H1 (cell line): ENCODE results near the gene MXRA8. TPM values are rescaled to one million over a fixed set of nuclear protein-coding genes. Genes with fewer than 3 reads are reported as not detected.
"Not testable (repeated sequence)": the region's sequence is repeated elsewhere in the genome, so short reads cannot be mapped to it uniquely, and the experiment has no call there.

Source experiments
- CTCF ChIA-PET: fragments of 300-600 bp; sonication (Branson Sonifier 250); formaldehyde crosslinking; loops from one replicate; lab custom pipeline; 2021; ENCODE audit not compliant: partially characterized antibody; lab: Charles Lee
- POLR2A ChIA-PET: fragments of 300-600 bp; sonication (Branson Sonifier 250); formaldehyde crosslinking; loops from one replicate; lab custom pipeline; 2021; ENCODE audit warnings: inconsistent platforms; ENCODE audit not compliant: partially characterized antibody; lab: Charles Lee
- DNase-seq, 2 experiments: peaks; one replicate each; pipeline versions ENCODE4 v3.0.0 to v3.0.0-alpha.2; 2010 to 2022; ENCODE audit warnings: low spot score in 2 of 2, low read depth in 1 of 2, mixed read lengths in 1 of 2
- FAIRE-seq: peaks from 2 replicates; lab custom pipeline; 2011; peaks lifted over from hg19 to GRCh38; lab: Jason Lieb, UNC
- H2AFZ ChIP-seq: 2 replicates; pipeline ENCODE4 v1.8.1; 2012; ENCODE audit warnings: low read length, inconsistent platforms
- H2AK5ac ChIP-seq: 2 replicates; pipeline ENCODE4 v1.6.1; 2013; ENCODE audit warnings: low read depth, low read length
- H2BK120ac ChIP-seq: replicated peaks from 2 replicates; pipeline ENCODE3; 2013; ENCODE audit warnings: low read depth, low read length, inconsistent platforms
- H2BK12ac ChIP-seq: 2 replicates; pipeline ENCODE4 v1.6.1; 2013; ENCODE audit warnings: low read depth, low read length
- H2BK15ac ChIP-seq: 2 replicates; pipeline ENCODE4 v1.6.1; 2013; ENCODE audit warnings: low read length
- H2BK20ac ChIP-seq: 2 replicates; pipeline ENCODE4 v1.6.1; 2013; ENCODE audit warnings: low read length
- H2BK5ac ChIP-seq: 2 replicates; pipeline ENCODE4 v1.6.1; 2013; ENCODE audit warnings: low read depth, low read length
- H3K14ac ChIP-seq: 2 replicates; pipeline ENCODE4 v1.6.1; 2013; ENCODE audit warnings: inconsistent platforms; ENCODE audit not compliant: insufficient read length
- H3K18ac ChIP-seq: 2 replicates; pipeline ENCODE4 v1.6.1; 2013; ENCODE audit warnings: low read length; ENCODE audit errors: extremely low read depth
- H3K23ac ChIP-seq: 2 replicates; pipeline ENCODE4 v1.6.1; 2013; ENCODE audit warnings: inconsistent platforms; ENCODE audit not compliant: insufficient read length
- H3K23me2 ChIP-seq: 2 replicates; pipeline ENCODE4 v1.6.1; 2013; ENCODE audit warnings: low read depth, low read length
- H3K27ac ChIP-seq: 2 replicates; pipeline ENCODE4 v1.6.1; 2011; ENCODE audit warnings: low read depth, low read length, inconsistent platforms
- H3K27me3 ChIP-seq, 4 experiments: replicated peaks in 1 of 4; 1 replicate in 1 of 4; 2 replicates in 3 of 4; pipeline versions ENCODE4 v1.6.1 to v1.8.1; 2011 to 2013; ENCODE audit warnings: low read length in 3 of 4, mild to moderate bottlenecking in 3 of 4, inconsistent platforms in 2 of 4, mixed read lengths in 2 of 4, moderate library complexity in 1 of 4; ENCODE audit not compliant: control insufficient read depth in 3 of 4, insufficient read depth in 3 of 4; ENCODE audit errors: extremely low read depth in 1 of 4
- H3K36me3 ChIP-seq, 4 experiments: 2 replicates each; pipeline versions ENCODE4 v1.6.1 to v1.8.1; 2011 to 2013; ENCODE audit warnings: mild to moderate bottlenecking in 4 of 4, low read length in 3 of 4, moderate library complexity in 2 of 4, control low read depth in 1 of 4, inconsistent platforms in 1 of 4; ENCODE audit not compliant: insufficient read depth in 4 of 4, control insufficient read depth in 2 of 4
- H3K4ac ChIP-seq: replicated peaks from 2 replicates; pipeline ENCODE3; 2013; ENCODE audit warnings: low read length, low read depth, mixed read lengths, inconsistent platforms; ENCODE audit not compliant: insufficient read length
- H3K4me1 ChIP-seq, 4 experiments: replicated peaks in 1 of 4; 1 replicate in 1 of 4; 2 replicates in 3 of 4; pipeline versions ENCODE4 v1.6.1 to v1.8.1; 2011 to 2013; ENCODE audit warnings: low read length in 3 of 4, inconsistent platforms in 2 of 4, mixed read lengths in 1 of 4; ENCODE audit not compliant: insufficient read depth in 4 of 4, control insufficient read depth in 3 of 4
- H3K4me2 ChIP-seq, 2 experiments: 2 replicates each; pipeline versions ENCODE4 v1.6.1 to v1.8.1; 2011 to 2013; ENCODE audit warnings: low read depth in 2 of 2, low read length in 2 of 2, control low read depth in 1 of 2, inconsistent platforms in 1 of 2, mild to moderate bottlenecking in 1 of 2; ENCODE audit not compliant: insufficient read depth in 1 of 2
- H3K4me3 ChIP-seq, 4 experiments: fragments of 200-600, 300-600 bp in 1 of 4; sonication (generic), shearing (Covaris generic), sonication (Bioruptor Twin) in 1 of 4; 2 replicates each; pipeline versions ENCODE4 v1.5.1 to v1.8.1; 2011 to 2016; ENCODE audit warnings: low read length in 4 of 4, low read depth in 3 of 4, control low read depth in 2 of 4, inconsistent platforms in 2 of 4, mild to moderate bottlenecking in 2 of 4, mixed read lengths in 1 of 4, moderate library complexity in 1 of 4; ENCODE audit not compliant: insufficient read depth in 2 of 4; ENCODE audit errors: extremely low read depth in 1 of 4
- H3K56ac ChIP-seq: replicated peaks from 2 replicates; pipeline ENCODE3; 2013; ENCODE audit warnings: low read depth, mild to moderate bottlenecking, mixed read lengths, low read length, inconsistent platforms; ENCODE audit not compliant: insufficient read length
- H3K79me1 ChIP-seq: 2 replicates; pipeline ENCODE4 v1.6.1; 2013; ENCODE audit warnings: low read depth, low read length, control low read depth
- H3K79me2 ChIP-seq, 2 experiments: 2 replicates each; pipeline versions ENCODE4 v1.6.1 to v1.8.1; 2012 to 2013; ENCODE audit warnings: low read length in 2 of 2, mild to moderate bottlenecking in 2 of 2, inconsistent platforms in 1 of 2; ENCODE audit not compliant: insufficient read depth in 2 of 2, control insufficient read depth in 1 of 2
- H3K9ac ChIP-seq, 4 experiments: replicated peaks in 1 of 4; 1 replicate in 1 of 4; 2 replicates in 3 of 4; pipeline versions ENCODE4 v1.6.1 to v1.8.1; 2011 to 2013; ENCODE audit warnings: low read depth in 3 of 4, low read length in 3 of 4, control low read depth in 2 of 4, mild to moderate bottlenecking in 2 of 4, moderate library complexity in 2 of 4, inconsistent platforms in 1 of 4; ENCODE audit errors: extremely low read depth in 1 of 4
- H3K9me3 ChIP-seq, 2 experiments: 2 replicates each; pipeline versions ENCODE4 v1.6.1 to v1.8.1; 2012 to 2013; ENCODE audit warnings: mild to moderate bottlenecking in 2 of 2, moderate library complexity in 2 of 2, control low read depth in 1 of 2, inconsistent platforms in 1 of 2, low read depth in 1 of 2, low read length in 1 of 2, mixed read lengths in 1 of 2; ENCODE audit not compliant: insufficient read depth in 2 of 2
- H4K20me1 ChIP-seq, 2 experiments: replicated peaks in 1 of 2; 2 replicates each; pipeline versions ENCODE3 to v1.8.1; 2011 to 2013; ENCODE audit warnings: inconsistent platforms in 2 of 2, low read length in 2 of 2, mild to moderate bottlenecking in 1 of 2; ENCODE audit not compliant: insufficient read depth in 2 of 2, control insufficient read depth in 1 of 2
- H4K5ac ChIP-seq: 2 replicates; pipeline ENCODE4 v1.6.1; 2013; ENCODE audit warnings: low read length, low read depth, mixed read lengths, inconsistent platforms; ENCODE audit not compliant: insufficient read length
- H4K8ac ChIP-seq: 2 replicates; pipeline ENCODE4 v1.8.0; 2013; ENCODE audit warnings: mild to moderate bottlenecking, moderate library complexity, low read length, inconsistent platforms; ENCODE audit not compliant: insufficient read depth; ENCODE audit errors: extremely low read depth
- H4K91ac ChIP-seq: replicated peaks from 2 replicates; pipeline ENCODE3; 2013; ENCODE audit warnings: low read length, mixed read lengths, inconsistent platforms; ENCODE audit not compliant: insufficient read length
- BACH1 ChIP-seq: IDR thresholded peaks from 2 replicates; pipeline ENCODE4 v1.6.1; 2012; ENCODE audit warnings: low read length, improper control_type of control experiment
- CTBP2 ChIP-seq: IDR thresholded peaks from 2 replicates; pipeline ENCODE4 v1.7.0; 2011; ENCODE audit warnings: borderline replicate concordance, mild to moderate bottlenecking, moderate library complexity, mixed read lengths, low read length; ENCODE audit not compliant: insufficient read depth, insufficient read length
- RNF2 ChIP-seq: fragments of 200-900, 300-1000 bp; sonication (generic); IDR thresholded peaks from 2 replicates; pipeline ENCODE4 v1.7.1; 2016; ENCODE audit warnings: borderline replicate concordance, low read depth, mild to moderate bottlenecking, antibody characterized with exemption, low read length; ENCODE audit not compliant: poor library complexity, severe bottlenecking; ENCODE audit errors: missing control alignments
- RXRA ChIP-seq: IDR thresholded peaks from 2 replicates; pipeline ENCODE4 v1.6.1; 2011; ENCODE audit warnings: low read depth, mild to moderate bottlenecking, low read length, moderate library complexity; ENCODE audit not compliant: insufficient read depth
- SAP30 ChIP-seq: fragments of 300-600 bp; sonication (generic); IDR thresholded peaks from 2 replicates; pipeline ENCODE4 v1.7.1; 2012; ENCODE audit warnings: low read length, moderate library complexity, mild to moderate bottlenecking, inconsistent platforms; ENCODE audit not compliant: insufficient read depth, insufficient replicate concordance
- TAF7 ChIP-seq: optimal IDR thresholded peaks from 2 replicates; pipeline ENCODE3; 2011; ENCODE audit warnings: low read depth, mild to moderate bottlenecking, inconsistent platforms, low read length, moderate library complexity, borderline replicate concordance
- WGBS, 2 experiments: shearing (Covaris generic) in 1 of 2; methylation state at CpG; one replicate each; pipeline versions ENCODE4 v1.1.6 to v1.1.7; 2013 to 2015; ENCODE audit warnings: low lambda C conversion rate in 2 of 2, mixed read lengths in 2 of 2, inconsistent platforms in 1 of 2, low coverage in 1 of 2, missing lambda C conversion rate in 1 of 2; ENCODE audit not compliant: insufficient replicate concordance in 2 of 2, insufficient coverage in 1 of 2, insufficient read length in 1 of 2; ENCODE audit errors: extremely low coverage in 1 of 2, missing lambda C conversion rate in 1 of 2; 5-methylcytosine and 5-hydroxymethylcytosine counted together
- polyA plus RNA-seq, 7 experiments: library from polyadenylated mRNA; depleted of rRNA in 3 of 7; stranded (reverse) in 5 of 7; unstranded in 2 of 7; fragments of >200 nt in 5 of 7; fragments of 200-250 nt in 2 of 7; gene quantifications; 1 replicate in 5 of 7; 2 replicates in 1 of 7; 4 replicates in 1 of 7; pipeline versions ENCODE4 v1.2.1 to v1.2.3, GENCODE V29; 2011 to 2013; ENCODE audit warnings: missing spikeins in 2 of 7, mixed read lengths in 2 of 7
- total RNA-seq: library from RNA; stranded (reverse); fragmentation: NEBNext Ultra II Directional; extraction: Animal tissue kit (Norgen Biotek cat#: 25700); gene quantifications from 2 replicates; pipeline ENCODE4 v1.2.1, GENCODE V29; 2021

The MXRA8 gene
- total and polyA plus RNA-seq, 2 of the 8 experiments (the other 6 are each of a cell fraction or from before 2014, with no cell fraction given) = 10.5 to 17.2 TPM

- no peak for TF ChIP-seq CTBP2
- TF ChIP-seq TAF7 = no peak
- TF ChIP-seq RNF2 = no peak
- TF ChIP-seq RXRA = no peak
- no peak for TF ChIP-seq BACH1
- no peak for TF ChIP-seq SAP30
Measured at GRCh38 chr1:1385931-1386330, 27.6 kb upstream of the MXRA8 start (continued).

GRCh38 chr1:1385339-1385738 lies 27.0 kb upstream of the MXRA8 start:
- CTCF ChIA-PET = interaction anchor here (0.9 to 2.7 kb wide), 7 partner anchors 10 to 119 kb away, joined by 3 to 18 read pairs (median 3); partner anchors contain the start of gene CCNL2

More at GRCh38 chr1:1385339-1385738, 27.0 kb upstream of the MXRA8 start:
- not testable (repeated sequence) for H4K91ac ChIP-seq, H3K79me2 ChIP-seq, H2BK120ac ChIP-seq, DNase-seq, H2BK12ac ChIP-seq, H2BK20ac ChIP-seq, H2AFZ ChIP-seq, H3K27ac ChIP-seq, H3K14ac ChIP-seq, H3K18ac ChIP-seq, H3K23ac ChIP-seq, H3K9me3 ChIP-seq, H3K56ac ChIP-seq, H3K23me2 ChIP-seq, FAIRE-seq, H3K27me3 ChIP-seq, H3K79me1 ChIP-seq, H4K5ac ChIP-seq, H2AK5ac ChIP-seq, H3K4me3 ChIP-seq, H3K4ac ChIP-seq, H3K9ac ChIP-seq, H2BK5ac ChIP-seq, H3K4me2 ChIP-seq, H3K4me1 ChIP-seq, H2BK15ac ChIP-seq, H4K8ac ChIP-seq
- POLR2A ChIA-PET = interaction anchor here (0.9 to 33.4 kb wide), 7 partner anchors 1 to 97 kb away, joined by 3 to 719 read pairs (median 5); partner anchors contain the start of genes AURKAIP1, CCNL2 and MRPL20
- H3K36me3 ChIP-seq = peaks cover 29 to 52% (median 40%) of the 10 kb centered on the region in 4 experiments
- H4K20me1 ChIP-seq = peaks cover 2 to 12% of the 10 kb centered on the region in 2 experiments
- WGBS, 2 experiments = 93% methylated on average over 21 of the region's 29 CpGs; no CpG with 5 or more reads in 1 of the 2 experiments
